ENCODE measurements around the gene STEAP1.

DNA sequence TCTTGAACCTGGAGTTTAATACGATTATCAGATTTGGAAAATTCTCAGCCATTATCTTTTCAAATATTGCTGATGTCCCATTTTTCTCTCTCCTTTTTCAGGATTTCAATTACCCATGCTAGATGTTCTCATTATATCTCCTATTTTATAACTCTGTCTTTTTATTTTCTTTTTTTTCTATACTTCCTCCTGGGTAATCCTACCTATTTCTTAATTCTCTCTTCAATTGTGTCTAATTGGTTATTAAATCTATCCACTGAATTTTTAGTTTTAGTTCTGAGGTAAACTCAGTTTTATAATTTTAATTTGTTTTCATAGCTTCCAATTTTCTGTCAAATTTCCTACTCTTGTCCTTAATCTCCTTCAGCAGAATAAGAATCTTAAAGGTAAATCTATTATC lies 15.6 kb downstream of the STEAP1 start:
- TF ChIP-seq, protein P1, sequence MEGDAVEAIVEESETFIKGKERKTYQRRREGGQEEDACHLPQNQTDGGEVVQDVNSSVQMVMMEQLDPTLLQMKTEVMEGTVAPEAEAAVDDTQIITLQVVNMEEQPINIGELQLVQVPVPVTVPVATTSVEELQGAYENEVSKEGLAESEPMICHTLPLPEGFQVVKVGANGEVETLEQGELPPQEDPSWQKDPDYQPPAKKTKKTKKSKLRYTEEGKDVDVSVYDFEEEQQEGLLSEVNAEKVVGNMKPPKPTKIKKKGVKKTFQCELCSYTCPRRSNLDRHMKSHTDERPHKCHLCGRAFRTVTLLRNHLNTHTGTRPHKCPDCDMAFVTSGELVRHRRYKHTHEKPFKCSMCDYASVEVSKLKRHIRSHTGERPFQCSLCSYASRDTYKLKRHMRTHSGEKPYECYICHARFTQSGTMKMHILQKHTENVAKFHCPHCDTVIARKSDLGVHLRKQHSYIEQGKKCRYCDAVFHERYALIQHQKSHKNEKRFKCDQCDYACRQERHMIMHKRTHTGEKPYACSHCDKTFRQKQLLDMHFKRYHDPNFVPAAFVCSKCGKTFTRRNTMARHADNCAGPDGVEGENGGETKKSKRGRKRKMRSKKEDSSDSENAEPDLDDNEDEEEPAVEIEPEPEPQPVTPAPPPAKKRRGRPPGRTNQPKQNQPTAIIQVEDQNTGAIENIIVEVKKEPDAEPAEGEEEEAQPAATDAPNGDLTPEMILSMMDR (IDR thresholded peaks at IDR 0.05; ENCODE audit: low read depth, low read length, missing input control), result no peak
- TF ChIP-seq RAD21 (IDR thresholded peaks at IDR 0.05) (no peak), GABPA (IDR thresholded peaks at IDR 0.05 in 1 of 2, conservative IDR thresholded peaks at IDR 0.05 in 1 of 2) (no peak), EGR1 (IDR thresholded peaks at IDR 0.05; ENCODE audit: low read depth in 2 of 2) (no peak), SP1 (IDR thresholded peaks at IDR 0.05) (no peak), JUND (IDR thresholded peaks at IDR 0.05) (no peak), TAF1 (conservative IDR thresholded peaks at IDR 0.05) (no peak)
- TF ChIP-seq, protein P2, sequence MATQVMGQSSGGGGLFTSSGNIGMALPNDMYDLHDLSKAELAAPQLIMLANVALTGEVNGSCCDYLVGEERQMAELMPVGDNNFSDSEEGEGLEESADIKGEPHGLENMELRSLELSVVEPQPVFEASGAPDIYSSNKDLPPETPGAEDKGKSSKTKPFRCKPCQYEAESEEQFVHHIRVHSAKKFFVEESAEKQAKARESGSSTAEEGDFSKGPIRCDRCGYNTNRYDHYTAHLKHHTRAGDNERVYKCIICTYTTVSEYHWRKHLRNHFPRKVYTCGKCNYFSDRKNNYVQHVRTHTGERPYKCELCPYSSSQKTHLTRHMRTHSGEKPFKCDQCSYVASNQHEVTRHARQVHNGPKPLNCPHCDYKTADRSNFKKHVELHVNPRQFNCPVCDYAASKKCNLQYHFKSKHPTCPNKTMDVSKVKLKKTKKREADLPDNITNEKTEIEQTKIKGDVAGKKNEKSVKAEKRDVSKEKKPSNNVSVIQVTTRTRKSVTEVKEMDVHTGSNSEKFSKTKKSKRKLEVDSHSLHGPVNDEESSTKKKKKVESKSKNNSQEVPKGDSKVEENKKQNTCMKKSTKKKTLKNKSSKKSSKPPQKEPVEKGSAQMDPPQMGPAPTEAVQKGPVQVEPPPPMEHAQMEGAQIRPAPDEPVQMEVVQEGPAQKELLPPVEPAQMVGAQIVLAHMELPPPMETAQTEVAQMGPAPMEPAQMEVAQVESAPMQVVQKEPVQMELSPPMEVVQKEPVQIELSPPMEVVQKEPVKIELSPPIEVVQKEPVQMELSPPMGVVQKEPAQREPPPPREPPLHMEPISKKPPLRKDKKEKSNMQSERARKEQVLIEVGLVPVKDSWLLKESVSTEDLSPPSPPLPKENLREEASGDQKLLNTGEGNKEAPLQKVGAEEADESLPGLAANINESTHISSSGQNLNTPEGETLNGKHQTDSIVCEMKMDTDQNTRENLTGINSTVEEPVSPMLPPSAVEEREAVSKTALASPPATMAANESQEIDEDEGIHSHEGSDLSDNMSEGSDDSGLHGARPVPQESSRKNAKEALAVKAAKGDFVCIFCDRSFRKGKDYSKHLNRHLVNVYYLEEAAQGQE (IDR thresholded peaks at IDR 0.05), result no peak
